Stimulated activated CD4-positive, alpha-beta T cell treated with anti-CD3 and anti-CD28 coated beads, Interleukin-1b, Interleukin-23, amount 100 ng/mL, for 24 hours (primary cell): Measurements from ENCODE around the gene MEX3D.

ENCODE experiments used
- DNase-seq, 4 experiments: peaks; one replicate each; pipeline ENCODE4 v3.0.0-alpha.2; 2020; ENCODE audit warnings: low read depth in 4 of 4, low spot score in 1 of 4

MEX3D gene

DNA sequence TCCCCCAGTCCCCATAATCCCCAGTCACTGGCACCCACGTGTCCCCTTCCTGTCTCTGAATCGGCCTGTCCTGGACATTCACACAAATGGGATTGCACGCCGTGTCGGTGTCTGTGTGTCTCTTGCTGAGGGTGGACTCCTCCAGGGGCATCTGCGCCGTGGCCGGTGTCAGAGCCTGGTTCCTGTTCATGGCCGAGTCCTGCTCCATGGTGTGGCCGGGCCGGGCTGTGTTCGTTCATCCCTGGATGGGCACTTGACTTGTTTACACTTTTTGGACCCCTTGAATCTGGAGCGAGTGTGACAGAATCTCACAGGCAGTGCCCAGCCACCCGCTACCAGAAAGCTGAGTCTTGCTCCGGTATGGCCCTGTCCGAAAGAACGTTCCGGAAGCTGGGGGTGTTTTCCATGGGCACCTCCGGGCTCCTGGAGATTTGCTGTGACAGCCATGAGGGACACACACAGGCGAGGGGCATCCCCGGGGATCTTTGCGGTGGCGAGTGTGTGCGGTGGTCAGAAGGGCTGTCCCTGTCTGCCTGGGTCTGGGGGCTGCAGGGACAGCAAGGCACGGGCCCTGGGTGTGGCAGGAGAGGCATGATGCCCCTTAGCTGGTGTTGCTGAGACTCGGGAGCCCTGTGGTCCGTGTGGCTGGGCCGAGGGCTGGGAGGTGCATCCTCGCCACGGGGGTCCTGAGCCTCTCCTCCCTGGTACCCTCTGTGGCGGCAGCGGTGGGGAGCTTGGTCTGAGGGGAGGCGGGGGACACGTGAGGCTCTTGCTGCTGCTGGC is 6.4 kb upstream of the MEX3D start:
- DNase-seq: no peak

- no peak for DNase-seq
Observed at GRCh38 chr19:1572795-1573194, 4.7 kb upstream of the MEX3D start.

- no peak for DNase-seq
Observed at GRCh38 chr19:1571358-1571757, 3.2 kb upstream of the MEX3D start.

- no peak for DNase-seq
Observed at GRCh38 chr19:1570836-1571235, 2.7 kb upstream of the MEX3D start.

DNA sequence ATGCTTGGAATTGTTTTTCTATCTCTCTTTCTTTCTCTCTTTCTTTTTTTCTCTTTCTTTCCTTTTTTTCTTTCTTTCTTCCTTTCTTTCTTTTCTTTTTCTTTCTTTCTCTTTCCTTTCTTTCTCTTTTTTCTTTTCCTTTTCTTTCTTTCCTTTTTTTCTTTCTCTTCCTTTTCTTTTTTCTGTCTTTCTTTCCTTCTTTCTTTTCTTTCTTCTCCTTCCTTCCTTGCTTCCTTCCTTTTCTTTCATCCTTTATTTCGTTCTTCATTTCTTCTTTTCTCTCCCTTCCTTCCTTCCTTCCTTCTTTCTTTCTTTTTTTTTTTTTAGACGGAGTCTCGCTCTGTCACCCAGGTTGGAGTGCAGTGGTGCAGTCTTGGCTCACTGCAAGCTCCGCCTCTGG is 1.9 kb upstream of the MEX3D start:
- DNase-seq: no peak

DNA sequence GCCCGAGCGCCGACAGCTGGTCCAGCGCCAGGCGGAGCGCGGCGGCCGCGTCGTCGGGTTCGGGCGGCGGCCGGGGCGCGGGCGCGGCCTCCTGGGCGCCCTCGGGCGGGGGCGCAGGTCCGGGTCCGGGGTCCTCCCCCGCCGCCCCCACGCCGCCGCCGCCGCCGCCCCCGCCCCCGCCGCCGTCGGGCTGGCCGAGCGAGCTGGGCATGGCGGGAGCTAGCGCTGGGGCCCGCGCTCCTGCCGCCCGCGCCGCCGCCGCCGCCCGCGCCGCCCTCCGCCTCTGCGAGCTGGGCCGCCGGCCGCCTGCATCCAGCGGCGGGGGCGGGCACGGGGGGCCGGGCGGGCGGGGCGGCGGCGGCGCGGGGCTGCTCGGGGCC is 287 bp downstream of the MEX3D start:
- no peak for DNase-seq

- DNase-seq: no peak
Observed at GRCh38 chr19:1567116-1567847, 843 bp downstream of the MEX3D start.

DNA sequence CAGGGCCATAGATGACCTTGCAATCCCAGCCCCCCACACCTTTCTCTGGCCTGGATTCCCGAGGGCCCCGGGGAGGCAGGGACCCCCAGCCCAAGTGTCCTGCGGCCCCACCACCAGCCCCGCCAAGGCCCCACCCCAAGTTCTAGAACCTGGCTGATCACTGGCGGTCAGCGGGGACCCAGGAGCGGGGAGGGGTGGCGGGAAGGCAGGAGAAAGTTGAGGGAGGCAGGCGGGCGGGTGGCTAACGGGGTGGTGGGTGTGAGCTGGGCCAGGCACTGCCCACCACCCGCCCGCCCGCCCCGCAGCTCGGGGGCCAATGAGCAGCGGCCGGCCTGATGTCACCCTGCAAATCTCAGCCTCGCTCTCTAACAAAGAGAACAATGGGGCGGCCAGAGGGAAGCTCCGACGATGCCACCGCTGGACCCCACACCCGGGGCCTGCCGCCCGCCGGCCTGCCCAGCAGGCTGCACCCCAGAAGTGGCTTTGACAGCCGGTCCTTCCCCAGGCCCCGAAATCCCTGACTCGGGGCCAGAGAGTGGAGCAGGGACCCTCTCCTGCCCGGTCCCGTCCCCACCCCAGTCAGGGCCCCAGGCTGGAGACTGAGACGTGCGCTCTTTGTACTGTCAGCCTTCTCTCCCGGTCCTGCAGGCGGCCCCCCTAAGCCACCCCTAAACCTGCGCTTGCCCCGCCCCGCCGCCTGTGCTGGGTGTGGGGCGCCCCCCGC is 1.6 kb downstream of the MEX3D start:
- no peak for DNase-seq

DNA sequence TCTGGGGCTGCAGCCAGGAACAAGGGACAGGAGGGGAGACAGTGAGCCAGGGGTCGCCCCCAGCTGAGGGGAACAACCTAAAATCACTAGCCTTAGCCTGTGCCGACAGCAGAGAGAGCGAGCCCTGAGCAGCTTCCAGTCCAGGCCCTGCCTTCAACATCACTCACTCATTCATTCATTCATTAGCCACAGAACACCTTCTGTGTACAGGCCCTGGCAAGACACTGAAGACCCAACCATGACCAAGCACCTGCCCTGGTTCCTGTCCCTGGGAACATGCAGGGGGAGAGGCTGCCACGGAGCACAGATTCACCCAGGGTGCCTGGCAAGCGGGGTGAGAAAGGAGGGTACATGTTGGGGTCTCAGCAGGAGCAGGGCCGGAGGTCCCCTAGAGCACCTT is 4.9 kb downstream of the MEX3D start:
- DNase-seq: no peak

DNA sequence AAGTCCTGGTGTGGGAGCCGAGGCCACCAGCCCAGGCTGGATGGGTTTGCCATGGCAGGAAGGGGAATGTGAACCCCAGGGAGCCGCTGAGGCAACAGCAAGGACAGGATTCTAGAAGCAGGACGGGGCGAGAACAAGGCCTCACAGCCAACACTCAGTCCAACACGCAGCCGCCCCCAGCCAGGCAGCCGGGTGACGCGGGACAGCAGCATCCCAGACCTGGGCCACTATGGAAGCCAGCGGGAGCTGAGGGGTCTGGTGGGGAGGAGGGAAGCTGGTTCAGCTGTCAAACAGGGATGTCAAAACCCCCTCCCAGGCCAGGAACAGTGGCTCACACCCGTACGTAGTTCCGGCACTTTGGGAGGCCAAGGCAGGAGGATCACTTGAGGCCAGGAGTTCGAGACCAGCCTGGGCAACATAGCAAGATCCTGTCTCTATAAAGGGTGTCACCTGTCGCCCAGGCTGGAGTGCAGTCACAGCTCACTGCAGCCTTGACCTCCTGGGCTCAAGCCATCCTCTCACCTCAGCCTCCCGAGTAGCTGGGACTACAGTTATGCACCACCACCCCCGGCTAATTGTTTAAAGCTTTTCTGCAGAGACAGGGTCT is 6.8 kb downstream of the MEX3D start:
- DNase-seq: no peak

DNA sequence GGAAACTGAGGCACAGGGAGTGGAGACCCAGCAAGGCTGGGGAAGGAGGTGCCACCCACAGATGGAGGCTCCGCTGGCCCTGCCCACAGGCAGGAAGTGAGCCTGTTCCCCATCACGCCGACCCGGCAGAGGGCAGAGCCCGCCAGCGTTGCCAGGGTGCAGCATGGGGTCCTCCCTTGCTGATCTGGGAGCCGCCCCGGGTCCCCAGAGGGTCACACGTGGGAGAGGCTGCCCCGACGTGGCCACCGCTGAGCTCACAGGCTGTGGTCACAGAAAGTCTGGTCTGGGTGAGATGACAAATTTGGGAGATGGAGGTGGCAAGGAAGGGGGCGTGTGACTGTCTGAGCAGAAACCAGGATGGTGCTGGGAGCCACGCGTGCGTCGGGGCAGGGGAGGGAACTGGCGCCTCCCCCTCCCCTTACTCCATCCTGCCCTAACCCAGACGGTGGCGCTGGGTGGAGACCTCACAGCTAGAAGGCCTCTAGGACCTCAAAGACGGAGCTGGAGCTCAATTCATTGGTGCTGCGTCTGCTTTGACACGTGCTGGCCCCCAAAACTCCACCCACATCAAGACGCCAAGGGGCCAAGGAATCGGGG is 7.7 kb downstream of the MEX3D start:
- no peak for DNase-seq

- DNase-seq: no peak
Observed at GRCh38 chr19:1558552-1558951, 9.6 kb downstream of the MEX3D start.

GRCh38 chr19:1556390-1557070 is 11.6 kb downstream of the MEX3D start:
- DNase-seq: no peak

DNA sequence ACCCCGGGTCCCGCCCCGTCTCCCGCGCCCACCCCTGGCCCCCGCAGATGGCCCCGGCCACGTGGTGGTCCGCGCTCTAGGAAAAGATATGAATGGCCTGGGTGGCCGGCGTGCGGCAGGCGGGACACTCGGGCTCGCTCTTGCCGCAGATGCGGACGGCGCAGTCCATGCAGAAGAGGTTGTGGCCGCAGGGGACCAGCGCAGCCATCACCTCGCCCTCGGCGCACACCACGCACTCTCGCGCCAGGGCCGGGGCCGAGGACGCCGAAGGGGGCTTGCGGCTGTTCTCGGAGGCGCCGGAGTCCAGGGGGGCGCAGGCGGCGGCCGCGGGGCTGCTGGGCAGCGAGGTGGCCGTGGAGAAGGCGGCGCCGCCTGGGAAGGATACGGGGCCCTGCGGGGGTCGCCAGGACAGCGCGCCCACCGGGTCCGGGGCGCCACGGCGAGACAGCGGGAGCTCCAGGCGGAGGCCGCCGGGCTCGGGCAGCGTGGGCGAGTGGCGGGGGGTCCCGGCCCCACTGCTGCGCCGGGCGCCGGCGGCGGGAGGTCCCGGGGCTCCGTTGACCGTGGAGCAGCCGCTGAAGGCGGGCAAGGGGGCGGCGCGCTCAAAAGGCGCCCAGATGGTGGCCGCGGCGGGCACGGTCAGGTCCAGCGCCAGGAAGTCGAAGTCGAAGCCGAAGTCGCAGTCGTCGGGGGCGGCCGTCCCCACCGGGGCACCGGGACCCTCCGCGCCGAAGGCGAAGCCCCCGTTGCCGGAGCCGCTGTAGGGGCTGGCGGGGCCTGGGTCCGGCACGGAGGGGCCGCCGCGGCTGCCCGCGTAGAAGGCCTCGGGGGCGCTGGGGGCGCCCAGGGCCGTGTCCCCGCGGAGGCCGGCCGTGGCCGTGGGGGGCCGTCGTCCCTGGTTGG is 12.4 kb downstream of the MEX3D start:
- no peak for DNase-seq

DNA sequence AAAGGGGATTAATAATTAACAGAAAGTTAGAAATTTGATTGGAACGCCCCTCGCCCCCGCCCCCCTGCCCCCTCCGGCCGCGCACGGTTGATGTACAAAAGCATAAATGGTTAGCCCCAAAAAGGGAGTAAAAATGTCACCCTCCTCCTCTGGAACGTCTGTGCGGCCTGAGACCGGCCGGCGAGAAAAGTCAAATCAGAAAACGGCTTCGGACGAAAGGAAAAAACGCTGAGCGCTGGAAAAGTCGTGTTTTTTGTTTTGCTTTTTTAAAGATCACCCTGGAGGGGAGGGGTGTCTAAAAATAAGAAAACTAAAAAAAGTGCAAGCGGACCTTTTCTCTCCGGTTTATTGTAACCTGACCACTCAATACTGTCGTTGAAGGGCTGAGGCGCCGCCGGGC is 13.2 kb downstream of the MEX3D start:
- DNase-seq: no peak

DNA sequence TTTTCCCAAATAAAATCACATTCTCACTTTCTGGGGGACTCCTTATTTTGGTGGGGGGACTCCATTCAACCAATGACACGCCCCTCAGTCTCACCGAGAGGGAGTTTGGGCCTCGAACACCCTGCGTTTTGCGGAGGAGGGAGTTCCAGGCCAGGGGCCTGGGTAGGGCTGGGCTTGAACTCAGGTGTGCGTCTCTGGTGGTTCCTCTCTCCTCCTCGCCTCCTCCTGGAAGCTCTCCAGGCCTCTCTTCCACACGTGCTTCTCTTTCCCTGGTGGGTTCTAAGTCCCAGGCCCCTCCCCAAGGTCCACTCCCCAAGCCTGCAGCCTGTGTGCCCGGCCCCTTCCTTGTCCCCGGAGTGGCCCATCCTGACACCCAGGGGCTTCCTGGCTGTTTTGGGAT is 14.7 kb downstream of the MEX3D start:
- DNase-seq: no peak

DNA sequence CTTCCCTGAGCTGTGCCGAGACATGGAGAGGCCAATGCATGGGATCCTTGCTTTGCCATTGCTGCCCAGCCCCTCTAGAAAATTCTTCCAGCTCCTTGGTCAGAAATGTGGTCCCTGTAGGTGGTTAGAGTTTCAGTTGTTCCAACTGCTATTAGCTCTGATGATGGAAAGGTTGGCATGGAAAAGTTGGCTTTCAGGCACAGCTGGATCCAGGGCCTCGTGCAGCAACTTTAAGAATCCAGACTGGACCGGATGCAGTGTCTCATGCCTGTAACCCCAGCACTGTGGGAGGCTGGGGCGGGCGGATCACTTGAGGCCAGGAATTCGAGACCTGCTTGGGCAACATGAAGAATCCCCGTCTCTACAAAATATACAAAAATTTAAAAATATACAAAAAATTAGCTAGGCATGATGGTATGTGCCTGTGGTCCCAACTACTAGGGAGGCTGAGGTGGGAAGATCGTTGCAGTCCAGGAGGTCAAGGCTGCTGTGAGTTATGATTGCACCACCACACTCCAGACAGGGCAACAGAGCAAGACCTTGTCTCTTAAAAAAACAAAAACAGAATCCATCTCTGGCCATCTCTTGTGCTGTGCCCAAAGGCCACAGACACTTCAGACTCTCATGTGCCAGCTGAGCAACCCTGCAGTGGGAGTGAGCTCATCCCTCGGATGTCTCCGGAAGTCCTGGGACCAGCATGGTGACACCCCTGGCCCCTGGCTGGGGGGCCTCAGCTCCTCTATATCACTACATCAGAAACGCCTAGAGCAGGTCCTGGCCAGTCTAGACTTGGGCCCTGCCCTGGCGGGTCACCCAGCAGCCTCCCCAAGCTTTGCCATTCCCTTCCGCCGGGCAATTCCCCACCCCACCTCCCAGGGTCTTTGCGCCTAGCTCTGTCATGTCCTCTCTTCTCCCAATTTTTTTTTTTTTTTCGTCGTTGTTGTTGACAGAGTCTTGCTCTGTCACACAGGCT is 16.8 kb downstream of the MEX3D start:
- DNase-seq: no peak

GRCh38 chr19:1549332-1549945 is 18.7 kb downstream of the MEX3D start:
- DNase-seq: no peak
